Immature natural killer cell (primary cell): ENCODE data around the gene CSNK1E. TPM values are rescaled to one million over a fixed set of nuclear protein-coding genes. Genes with fewer than 3 reads are reported as not detected.
"Not testable (repeated sequence)": the region's sequence is repeated elsewhere in the genome, so short reads cannot be mapped to it uniquely, and the experiment has no call there.

Experiments used
- DNase-seq, 3 donors: peaks; one replicate each; pipeline ENCODE4 v3.0.0; 2022; ENCODE audit warnings: mixed read lengths in 1 of 3
- H3K27ac Mint-ChIP-seq, 6 donors: one replicate each; pipeline ENCODE4 v1.8.0; 2020; ENCODE audit warnings: mixed read lengths in 6 of 6, mild to moderate bottlenecking in 5 of 6, inconsistent platforms in 4 of 6, moderate library complexity in 3 of 6
- H3K27me3 Mint-ChIP-seq, 3 donors: one replicate each; pipeline ENCODE4 v1.8.0; 2020 to 2021; ENCODE audit warnings: low read depth in 3 of 3, mild to moderate bottlenecking in 3 of 3, mixed read lengths in 3 of 3, moderate library complexity in 3 of 3, inconsistent platforms in 1 of 3
- H3K36me3 Mint-ChIP-seq, 3 donors: one replicate each; pipeline ENCODE4 v1.8.0; 2020; ENCODE audit warnings: mixed read lengths in 3 of 3, inconsistent platforms in 2 of 3, mild to moderate bottlenecking in 2 of 3
- H3K4me1 Mint-ChIP-seq, 2 donors: one replicate each; pipeline ENCODE4 v1.8.0; 2020; ENCODE audit warnings: inconsistent platforms in 2 of 2, mild to moderate bottlenecking in 2 of 2, mixed read lengths in 2 of 2, moderate library complexity in 1 of 2
- H3K4me3 Mint-ChIP-seq, 5 donors: one replicate each; pipeline ENCODE4 v1.8.0; 2020; ENCODE audit warnings: mild to moderate bottlenecking in 5 of 5, mixed read lengths in 5 of 5, inconsistent platforms in 3 of 5, moderate library complexity in 3 of 5
- H3K9me3 Mint-ChIP-seq, 6 donors: one replicate each; pipeline ENCODE4 v1.8.0; 2020; ENCODE audit warnings: mild to moderate bottlenecking in 6 of 6, mixed read lengths in 6 of 6, inconsistent platforms in 4 of 6, moderate library complexity in 3 of 6
- polyA plus RNA-seq, 3 donors: library from polyadenylated mRNA; unstranded; fragments of 300-500 nt; fragmentation: Illumina TruSeq; gene quantifications; one replicate each; pipeline ENCODE4 v1.2.3, GENCODE V29; 2021

The CSNK1E gene
- polyA plus RNA-seq, 3 donors from 2014 or later: 7.5 to 12.1 (median 8.6) TPM

DNA sequence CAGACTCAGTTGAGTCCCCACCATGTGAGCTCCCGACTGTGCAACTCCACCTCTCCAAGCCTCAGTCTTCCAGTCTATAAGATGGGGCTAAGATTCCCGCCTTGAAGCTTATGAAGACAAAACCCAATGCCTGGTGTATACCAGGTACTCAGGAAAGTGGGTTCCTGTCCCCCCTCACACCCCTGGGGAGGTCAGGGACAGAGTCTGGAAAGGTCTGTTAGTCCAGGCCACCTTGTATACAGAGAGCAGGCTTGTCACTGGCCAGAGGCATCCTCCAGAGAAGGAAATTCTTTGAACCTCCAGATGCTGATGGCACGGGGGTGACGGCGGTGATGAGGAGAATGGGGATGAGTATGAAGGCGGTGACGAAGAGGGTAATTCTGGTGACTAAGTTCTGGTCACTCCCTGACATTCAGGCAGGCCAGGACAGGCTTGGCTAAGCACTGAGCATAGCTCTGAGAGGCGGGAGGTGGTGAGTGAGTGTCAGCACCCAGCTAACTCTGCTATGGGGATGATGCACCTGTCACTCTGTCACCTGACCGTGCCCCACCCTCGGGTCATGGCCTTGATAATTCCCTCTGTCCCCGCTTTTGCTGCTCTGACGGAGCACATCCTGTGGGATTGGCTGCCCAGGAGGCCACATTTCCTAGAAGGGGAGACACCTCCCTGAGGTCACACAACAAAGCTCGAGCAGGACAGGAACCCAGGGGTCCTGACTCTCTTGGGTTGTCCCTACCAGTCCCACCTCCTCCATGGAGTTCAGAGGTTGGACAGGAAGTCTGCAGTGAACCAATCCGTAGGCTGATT is 30.9 kb upstream of the CSNK1E start:
- Mint-ChIP-seq H3K9me3 (no peaks in the 10 kb centered on the region), H3K27ac (no peak overlapping the region), H3K27me3 (peaks cover 2 to 3% (median 2%) of the 10 kb centered on the region in 3 donors), H3K36me3 (peaks cover 0 to 4% (median 0%) of the 10 kb centered on the region in 3 donors), H3K4me3 (no peak overlapping the region), H3K4me1 (no peaks in the 10 kb centered on the region)
- DNase-seq: no peak

DNA sequence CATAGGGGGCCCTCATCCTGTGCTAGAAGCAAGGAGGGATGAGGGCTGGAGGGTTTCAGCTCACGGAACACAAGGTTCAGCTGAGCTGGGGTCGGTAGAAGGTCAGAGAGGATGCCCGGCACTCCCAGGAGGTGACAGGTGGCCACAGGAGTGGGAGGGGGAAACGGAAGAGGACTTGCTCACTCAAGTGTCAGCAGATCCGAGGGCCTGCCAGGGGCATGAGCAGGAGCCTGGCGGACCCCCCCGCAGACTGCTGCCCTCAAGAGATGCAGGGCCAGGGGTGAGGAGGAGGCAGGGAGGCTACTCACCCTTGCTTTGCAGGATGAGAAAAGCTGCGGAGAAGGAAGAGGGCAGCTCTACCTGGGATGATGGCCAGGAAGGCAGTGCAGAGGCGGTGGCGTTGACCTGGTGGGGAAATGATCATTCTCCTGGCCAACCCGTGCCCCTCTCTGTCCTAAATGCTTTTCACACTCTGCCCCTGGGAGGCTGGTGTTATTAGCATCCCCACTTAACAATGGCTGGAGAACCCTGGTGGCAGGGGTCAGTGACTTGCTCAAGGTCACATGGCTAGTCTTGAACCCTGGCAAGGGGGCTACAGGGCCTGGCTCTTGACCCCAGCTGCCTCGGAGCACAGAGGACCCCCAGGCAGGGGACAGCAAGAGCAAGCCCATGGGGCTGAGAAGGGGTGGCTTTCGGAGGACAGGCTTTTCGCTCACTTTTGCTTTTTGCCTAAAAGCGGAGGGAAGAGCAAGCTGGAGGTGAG is 30.1 kb upstream of the CSNK1E start:
- H3K27me3 Mint-ChIP-seq: peaks cover 2 to 4% (median 3%) of the 10 kb centered on the region in 3 donors
- H3K9me3 Mint-ChIP-seq: no peaks in the 10 kb centered on the region
- H3K4me3 Mint-ChIP-seq: no peak overlapping the region
- DNase-seq: no peak
- H3K36me3 Mint-ChIP-seq: peaks cover 0 to 4% (median 0%) of the 10 kb centered on the region in 3 donors
- no peaks in the 10 kb centered on the region for H3K4me1 Mint-ChIP-seq
- no peak overlapping the region for H3K27ac Mint-ChIP-seq

GRCh38 chr22:38346506-38346905 is 29.3 kb upstream of the CSNK1E start:
- no peak for DNase-seq
- Mint-ChIP-seq H3K9me3 (no peaks in the 10 kb centered on the region), H3K36me3 (peaks cover 0 to 4% (median 0%) of the 10 kb centered on the region in 3 donors), H3K4me3 (no peak overlapping the region), H3K27me3 (peaks cover 2 to 4% (median 3%) of the 10 kb centered on the region in 3 donors), H3K4me1 (no peaks in the 10 kb centered on the region), H3K27ac (no peak overlapping the region)

- Mint-ChIP-seq H3K4me3 (no peak overlapping the region), H3K27me3 (peaks cover 2 to 4% (median 3%) of the 10 kb centered on the region in 3 donors), H3K36me3 (peaks cover 0 to 3% (median 0%) of the 10 kb centered on the region in 3 donors), H3K27ac (no peak overlapping the region), H3K4me1 (no peaks in the 10 kb centered on the region), H3K9me3 (no peaks in the 10 kb centered on the region)
- DNase-seq: no peak
Observed at GRCh38 chr22:38345782-38346181, 28.5 kb upstream of the CSNK1E start.

DNA sequence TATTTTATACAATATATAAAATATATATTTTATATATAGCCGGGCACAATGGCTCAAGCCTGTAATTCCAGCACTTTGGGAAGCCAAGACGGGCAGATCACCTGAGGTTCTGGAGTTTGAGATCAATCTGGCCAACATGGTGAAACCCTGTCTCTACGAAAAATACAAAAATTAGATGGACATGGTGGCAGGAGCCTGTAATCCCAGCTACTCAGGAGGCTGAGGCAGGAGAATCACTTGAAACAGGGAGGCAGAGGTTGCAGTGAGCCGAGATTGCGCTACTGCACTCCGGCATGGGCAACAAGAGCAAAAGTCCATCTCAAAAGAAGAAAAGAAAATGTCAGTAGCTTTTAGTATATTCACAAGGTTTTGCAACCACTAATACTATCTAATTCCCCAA is 22.7 kb upstream of the CSNK1E start:
- not testable (repeated sequence) for H3K4me3 Mint-ChIP-seq, H3K27ac Mint-ChIP-seq, H3K4me1 Mint-ChIP-seq, DNase-seq, H3K27me3 Mint-ChIP-seq, H3K9me3 Mint-ChIP-seq, H3K36me3 Mint-ChIP-seq

DNA sequence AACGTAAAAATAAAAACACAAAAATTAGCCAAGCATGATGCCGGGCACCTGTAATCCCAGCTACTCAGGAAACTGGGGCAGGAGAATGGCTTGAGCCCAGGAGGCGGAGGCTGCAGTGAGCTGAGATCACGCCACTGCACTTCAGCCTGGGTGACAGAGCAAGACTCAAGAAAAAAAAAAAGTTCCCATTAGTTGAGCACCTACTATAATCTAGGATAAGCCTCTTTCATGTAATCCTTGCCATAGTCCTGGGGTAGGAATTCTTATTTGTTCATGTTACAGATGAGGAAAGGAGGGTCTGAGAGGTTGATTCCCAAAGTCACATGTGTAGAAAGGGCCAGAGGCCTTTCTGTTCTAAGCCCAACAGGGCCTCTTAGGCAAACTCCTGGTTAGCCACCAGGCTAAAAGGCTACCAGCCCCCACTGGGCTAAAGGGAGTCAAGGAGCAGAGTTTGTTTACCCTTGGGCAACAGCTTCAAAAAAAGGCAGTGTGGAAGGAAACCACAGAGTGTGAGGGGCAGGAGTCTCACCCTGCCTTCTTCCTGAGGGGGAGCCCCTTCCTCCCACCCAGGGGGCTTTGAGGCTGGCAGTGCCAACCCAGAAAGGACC is 21.6 kb upstream of the CSNK1E start:
- DNase-seq: no peak
- Mint-ChIP-seq H3K4me3 (no peak overlapping the region), H3K27ac (no peak overlapping the region), H3K9me3 (no peaks in the 10 kb centered on the region), H3K27me3 (peaks cover 3 to 8% (median 7%) of the 10 kb centered on the region in 3 donors), H3K4me1 (peaks cover 5 to 6% of the 10 kb centered on the region in 2 donors), H3K36me3 (no peaks in the 10 kb centered on the region)

GRCh38 chr22:38336699-38337098 is 19.5 kb upstream of the CSNK1E start:
- no peak for DNase-seq
- no peak overlapping the region for H3K27ac Mint-ChIP-seq
- peaks cover 3 to 10% (median 6%) of the 10 kb centered on the region in 3 donors for H3K27me3 Mint-ChIP-seq
- H3K36me3 Mint-ChIP-seq: no peaks in the 10 kb centered on the region
- H3K9me3 Mint-ChIP-seq: no peaks in the 10 kb centered on the region
- H3K4me3 Mint-ChIP-seq: peak overlapping the region; percentile 76 to 81 (median 77)
- H3K4me1 Mint-ChIP-seq: peaks cover 5 to 6% of the 10 kb centered on the region in 2 donors

GRCh38 chr22:38335077-38335476 is 17.8 kb upstream of the CSNK1E start:
- no peaks in the 10 kb centered on the region for H3K9me3 Mint-ChIP-seq
- H3K4me1 Mint-ChIP-seq: peaks cover 5 to 6% of the 10 kb centered on the region in 2 donors
- DNase-seq: no peak
- peaks cover 3 to 10% (median 6%) of the 10 kb centered on the region in 3 donors for H3K27me3 Mint-ChIP-seq
- no peak overlapping the region for H3K27ac Mint-ChIP-seq
- no peaks in the 10 kb centered on the region for H3K36me3 Mint-ChIP-seq
- peak overlapping the region in 4 of 5 donors; percentile 57 to 72 (median 71) for H3K4me3 Mint-ChIP-seq

DNA sequence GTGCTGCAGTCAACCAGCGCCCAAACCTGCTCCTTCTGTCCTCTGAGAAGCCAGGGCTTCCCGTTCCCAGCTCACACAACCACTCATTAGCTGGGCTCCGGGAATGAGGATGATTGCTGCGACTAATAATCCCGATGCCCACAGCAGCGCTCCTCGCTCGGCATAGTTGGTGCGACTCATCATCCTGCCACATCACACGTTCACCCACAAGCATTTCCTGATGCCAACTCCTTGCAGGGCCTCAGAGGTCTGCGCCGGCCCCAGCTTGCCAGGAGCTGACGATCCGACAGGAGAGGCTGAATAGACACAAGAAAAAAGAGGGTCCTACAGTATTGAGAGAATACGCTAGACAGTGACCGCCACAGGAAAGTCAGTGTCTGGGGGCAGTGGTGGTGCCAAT is 10.6 kb upstream of the CSNK1E start:
- peaks cover 6 to 8% of the 10 kb centered on the region in 2 donors for H3K4me1 Mint-ChIP-seq
- H3K27ac Mint-ChIP-seq: peak overlapping the region in 3 of 6 donors; percentile 35 to 91 (median 81)
- H3K36me3 Mint-ChIP-seq: no peaks in the 10 kb centered on the region
- no peaks in the 10 kb centered on the region for H3K9me3 Mint-ChIP-seq
- peak in 1 of 3 donors; percentile 50 for DNase-seq
- H3K4me3 Mint-ChIP-seq: peak overlapping the region; percentile 24 to 87 (median 72)
- H3K27me3 Mint-ChIP-seq: peaks cover 0 to 6% (median under 1%) of the 10 kb centered on the region in 3 donors

DNA sequence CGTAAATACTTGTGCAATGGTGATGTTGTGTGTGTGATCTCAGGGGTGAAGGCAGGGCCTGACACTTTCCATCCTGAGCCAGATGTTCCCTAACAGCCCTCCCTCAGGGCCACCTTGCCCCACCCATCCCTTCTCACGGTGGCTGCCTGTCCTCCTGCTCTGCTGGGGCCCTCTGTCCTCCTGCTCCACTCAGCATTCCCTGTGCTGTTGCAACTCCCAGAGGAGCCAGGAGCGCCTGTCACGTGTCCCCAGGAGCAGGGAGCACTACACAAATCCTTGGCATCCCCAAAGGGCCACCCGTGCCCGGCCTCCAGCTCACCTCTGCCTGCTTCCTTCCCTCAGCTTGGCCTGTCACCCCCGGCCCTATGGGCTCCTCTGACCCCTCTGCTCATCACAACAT is 10.2 kb upstream of the CSNK1E start:
- H3K4me3 Mint-ChIP-seq: peak overlapping the region in 4 of 5 donors; percentile 52 to 87 (median 72)
- peak overlapping the region in 3 of 6 donors; percentile 35 to 91 (median 81) for H3K27ac Mint-ChIP-seq
- peaks cover 0 to 6% (median 0%) of the 10 kb centered on the region in 3 donors for H3K27me3 Mint-ChIP-seq
- no peaks in the 10 kb centered on the region for H3K36me3 Mint-ChIP-seq
- DNase-seq: no peak
- no peaks in the 10 kb centered on the region for H3K9me3 Mint-ChIP-seq
- peaks cover 6 to 8% of the 10 kb centered on the region in 2 donors for H3K4me1 Mint-ChIP-seq

DNA sequence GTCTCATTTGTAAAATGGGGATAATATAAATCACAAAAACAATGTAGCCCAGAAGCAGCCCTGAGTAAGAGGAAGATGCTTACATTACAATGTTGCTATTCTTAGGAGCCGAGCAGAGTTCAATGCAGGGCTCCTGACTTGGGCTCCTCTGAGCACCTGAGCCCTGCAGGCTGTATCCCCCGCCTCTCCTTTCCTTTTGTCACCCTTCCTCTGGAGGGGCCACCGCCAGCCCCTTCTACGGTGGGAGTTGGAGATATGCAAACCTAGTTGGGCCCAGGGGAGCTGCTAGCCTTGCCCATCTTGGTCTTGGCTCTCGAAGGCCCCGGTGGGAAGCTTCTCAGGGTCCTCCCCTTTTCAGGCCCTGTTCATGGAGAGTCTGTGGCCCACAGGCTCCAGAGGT is 8.4 kb upstream of the CSNK1E start:
- Mint-ChIP-seq H3K27ac (no peak overlapping the region), H3K9me3 (no peaks in the 10 kb centered on the region), H3K36me3 (no peaks in the 10 kb centered on the region), H3K4me1 (peaks cover 6 to 8% of the 10 kb centered on the region in 2 donors), H3K4me3 (no peak overlapping the region), H3K27me3 (peaks cover 0 to 6% (median 0%) of the 10 kb centered on the region in 3 donors)
- no peak for DNase-seq

GRCh38 chr22:38320605-38321402 is 3.6 kb upstream of the CSNK1E start:
- no peaks in the 10 kb centered on the region for H3K36me3 Mint-ChIP-seq
- H3K27me3 Mint-ChIP-seq: peaks cover 2 to 4% (median 2%) of the 10 kb centered on the region in 3 donors
- no peak overlapping the region for H3K27ac Mint-ChIP-seq
- no peak for DNase-seq
- no peaks in the 10 kb centered on the region for H3K9me3 Mint-ChIP-seq
- peaks cover 15 to 18% of the 10 kb centered on the region in 2 donors for H3K4me1 Mint-ChIP-seq
- H3K4me3 Mint-ChIP-seq: no peak overlapping the region
